NCI-H1417 treated with DMSO at 0.1 percent for 48 hours (cell line): ENCODE results near the gene FEN1.

Source experiments
- DNase-seq: peaks from one replicate; lab custom pipeline; 2025; lab: John Stamatoyannopoulos, UW

The FEN1 gene

DNA sequence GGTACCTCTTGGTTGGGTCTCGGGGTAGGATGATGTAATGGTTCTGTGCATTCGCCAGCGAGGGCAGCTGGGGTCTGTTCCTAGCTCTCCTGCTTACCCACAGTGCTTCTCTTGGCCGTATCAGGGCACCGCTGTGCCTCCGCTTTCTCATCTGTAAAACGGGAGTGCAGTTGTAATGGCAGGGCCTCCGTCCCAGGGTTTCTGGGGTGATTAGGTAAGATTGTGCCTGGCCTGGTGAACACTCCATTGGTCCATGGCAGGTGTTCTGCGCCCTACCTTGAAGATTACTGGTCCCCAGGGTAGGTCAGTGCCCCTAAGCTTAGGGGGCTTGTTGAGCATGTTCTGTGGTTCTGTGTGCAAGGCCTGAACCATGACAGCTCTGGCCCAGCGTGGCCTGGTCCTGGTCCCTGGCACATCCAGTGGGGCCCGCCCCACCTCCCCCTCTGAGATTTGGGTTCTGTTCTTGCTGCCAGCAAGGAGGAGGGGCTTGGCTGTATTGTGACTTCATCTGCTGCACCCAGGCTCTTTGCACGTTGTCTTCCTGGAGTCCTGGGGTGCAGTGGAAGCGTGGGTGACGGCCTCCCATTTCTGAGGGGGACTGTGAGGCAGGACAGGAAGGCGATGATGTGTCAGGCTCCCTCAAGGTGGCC, 35.4 kb upstream of the FEN1 start:
- DNase-seq: no peak

GRCh38 chr11:61760946-61761345, 31.8 kb upstream of the FEN1 start:
- no peak for DNase-seq

DNA sequence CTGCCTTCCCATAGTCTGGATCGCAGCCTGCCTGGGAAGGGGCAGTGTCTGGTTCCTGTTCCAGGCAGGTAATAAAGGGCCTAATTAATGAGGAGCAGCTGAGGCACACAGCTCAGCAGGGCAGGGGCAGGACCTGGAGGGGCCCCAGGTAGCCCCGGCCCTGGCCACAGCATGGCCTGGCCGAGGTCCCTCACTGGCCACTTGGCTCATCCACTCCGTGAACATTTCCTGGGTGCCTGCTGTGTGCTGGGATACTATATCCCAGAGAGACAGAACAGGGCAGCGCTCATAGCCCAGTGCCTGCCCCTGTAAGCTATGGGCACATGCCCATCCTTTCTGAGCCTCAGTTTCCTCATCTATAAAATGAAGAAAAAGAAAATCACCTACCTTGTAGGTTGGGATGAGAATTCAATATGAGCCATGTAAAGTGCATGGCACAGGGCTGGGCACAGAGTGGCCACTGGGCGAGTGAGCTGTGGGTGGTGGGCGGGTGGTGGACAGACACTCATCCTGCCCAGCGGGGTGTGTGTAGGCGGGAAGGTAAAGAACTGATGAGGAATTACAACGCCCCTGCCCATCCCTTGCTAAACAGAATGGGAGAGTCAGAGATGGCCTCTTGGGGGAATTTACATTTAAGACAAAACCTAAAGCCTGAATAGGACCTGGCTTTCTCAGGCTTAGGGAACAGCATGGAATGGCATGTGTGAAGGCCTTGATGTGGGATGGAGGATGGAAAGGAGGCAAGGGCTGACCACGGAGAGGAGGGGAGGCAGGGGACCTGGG, 31.1 kb upstream of the FEN1 start:
- no peak for DNase-seq

DNA sequence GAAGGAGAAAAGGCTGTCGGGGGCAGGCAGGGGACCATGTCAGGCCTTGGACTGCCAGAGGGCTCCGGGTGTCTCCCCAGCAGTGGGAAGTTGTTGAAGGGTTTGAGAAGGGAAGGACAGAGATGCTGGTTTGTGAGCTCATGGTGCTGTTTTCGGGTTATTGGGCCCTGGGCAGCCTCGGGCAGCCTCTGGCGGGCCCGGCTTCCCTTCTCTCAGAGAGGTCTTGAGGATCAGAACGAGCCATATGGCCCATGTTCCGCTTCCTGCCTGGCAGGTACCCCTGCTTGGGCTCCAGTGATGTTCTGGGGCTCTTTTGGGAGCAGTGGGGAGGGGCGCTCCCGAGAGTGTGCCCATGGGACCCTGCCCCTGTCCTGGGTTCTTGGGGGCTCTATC, 30.5 kb upstream of the FEN1 start:
- no peak for DNase-seq

DNA sequence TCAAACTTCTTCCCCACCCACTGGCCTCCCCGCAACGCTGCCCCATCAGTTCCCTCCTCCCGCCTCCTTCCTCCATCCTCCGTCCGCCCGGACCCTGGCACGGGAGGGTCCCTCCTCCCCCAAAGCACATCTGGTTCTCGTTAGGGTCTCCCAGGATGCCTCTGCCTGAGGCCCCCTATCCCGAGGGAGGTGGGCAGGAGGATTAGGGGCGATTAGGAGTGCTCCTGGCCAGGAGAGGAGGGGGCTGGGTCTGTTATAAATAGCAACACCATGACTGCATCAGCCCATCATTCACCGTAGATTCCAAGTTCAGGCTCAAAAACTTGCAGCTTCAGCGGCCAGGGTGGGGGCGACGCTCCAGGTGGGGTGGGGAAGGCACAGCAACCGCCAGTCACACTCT, 29.9 kb upstream of the FEN1 start:
- DNase-seq: no peak

GRCh38 chr11:61763930-61764605, 28.6 kb upstream of the FEN1 start:
- DNase-seq: no peak

- DNase-seq: no peak
These were observed 28.0 kb upstream of the FEN1 start for GRCh38 chr11:61764606-61765260.

- no peak for DNase-seq
These were observed 27.0 kb upstream of the FEN1 start for GRCh38 chr11:61765550-61766253.

GRCh38 chr11:61766353-61766841, 26.3 kb upstream of the FEN1 start:
- no peak for DNase-seq

- no peak for DNase-seq
These were observed 24.2 kb upstream of the FEN1 start for GRCh38 chr11:61768376-61769076.

- DNase-seq: no peak
These were observed 23.4 kb upstream of the FEN1 start for GRCh38 chr11:61769169-61769920.

GRCh38 chr11:61769946-61770683, 22.6 kb upstream of the FEN1 start:
- DNase-seq: no peak

DNA sequence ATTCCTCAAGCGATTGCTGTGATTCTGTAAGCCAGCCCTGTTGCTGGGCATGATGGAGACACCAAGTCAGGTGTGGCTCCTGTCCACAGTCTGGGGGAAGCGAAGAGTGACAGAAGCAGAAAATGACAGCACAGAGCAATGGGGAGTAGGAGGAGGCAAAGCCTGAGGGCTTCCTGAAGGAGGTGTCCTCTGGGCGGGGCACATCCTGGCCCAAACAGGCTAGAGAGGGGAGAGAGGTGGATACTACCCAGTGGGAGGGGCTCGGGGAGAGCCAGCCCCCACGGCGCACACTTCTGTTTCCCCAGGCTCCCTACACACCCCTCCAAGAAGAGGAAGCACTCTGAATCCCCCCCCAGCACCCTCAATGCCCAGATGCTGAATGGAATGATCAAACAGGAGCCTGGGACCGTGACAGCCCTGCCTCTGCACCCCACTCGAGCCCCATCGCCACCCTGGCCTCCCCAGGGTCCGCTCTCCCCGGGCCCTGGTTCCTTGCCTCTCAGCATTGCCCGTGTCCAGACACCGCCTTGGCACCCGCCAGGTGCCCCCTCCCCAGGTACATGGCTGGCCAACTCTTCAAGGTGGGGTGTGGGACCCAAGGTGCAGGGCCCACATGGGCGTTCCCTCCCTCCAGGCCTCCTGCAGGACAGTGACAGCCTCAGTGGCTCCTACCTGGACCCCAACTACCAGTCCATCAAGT, 21.4 kb upstream of the FEN1 start:
- DNase-seq: no peak

GRCh38 chr11:61771985-61772455, 20.7 kb upstream of the FEN1 start:
- no peak for DNase-seq

GRCh38 chr11:61773356-61773755, 19.4 kb upstream of the FEN1 start:
- no peak for DNase-seq

GRCh38 chr11:61773809-61774208, 18.9 kb upstream of the FEN1 start:
- no peak for DNase-seq

DNA sequence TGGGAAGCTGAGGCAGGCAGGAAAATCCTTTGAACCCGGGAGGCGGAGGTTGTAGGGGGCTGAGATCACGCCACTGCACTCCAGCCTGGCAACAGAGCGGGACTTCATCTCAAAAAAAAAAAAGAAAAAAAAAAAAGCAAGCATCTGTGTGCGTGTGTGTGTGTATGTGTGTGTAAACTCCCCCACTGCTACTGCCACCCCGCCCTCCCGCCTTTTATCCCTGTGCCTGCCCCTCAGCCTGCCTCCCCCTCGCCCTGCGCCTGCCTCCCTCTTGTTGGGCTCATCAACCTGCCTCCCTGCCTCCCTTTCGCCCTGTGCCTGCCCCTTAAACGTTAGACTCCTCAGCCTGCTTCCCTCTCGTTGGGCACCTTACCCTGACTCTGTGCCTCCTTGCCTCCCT, 18.3 kb upstream of the FEN1 start:
- DNase-seq: no peak

DNA sequence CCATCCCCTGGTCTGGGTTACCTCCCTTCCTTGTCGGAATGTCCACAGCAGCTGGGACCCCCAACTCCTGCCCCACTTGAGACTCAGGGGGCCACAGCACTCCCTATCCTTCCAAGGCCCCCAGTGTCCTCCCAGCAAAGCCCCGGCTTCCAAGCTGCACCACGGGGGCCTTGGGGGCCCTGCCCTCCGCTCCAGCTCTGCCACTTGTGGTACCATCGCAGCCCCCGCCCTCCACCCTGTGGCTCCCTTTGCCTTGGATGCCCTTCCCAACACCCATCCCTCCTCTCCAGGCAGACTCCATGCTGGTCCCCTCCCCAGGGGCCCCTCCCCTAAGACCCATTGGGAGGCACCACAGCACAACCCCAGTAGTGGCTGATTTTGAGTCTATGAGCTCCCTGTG, 17.6 kb upstream of the FEN1 start:
- DNase-seq: no peak
